ENCODE data around the gene PPM1L.

GRCh38 chr3:160977773-160978172, 221.7 kb downstream of the PPM1L start:
- TF ChIP-seq CTCF (IDR thresholded peaks at IDR 0.05; ENCODE audit: low read length) (no peak), EZH2phosphoT487 (IDR thresholded peaks at IDR 0.05; ENCODE audit: low read length) (no peak), EZH2 (optimal IDR thresholded peaks at IDR 0.05; ENCODE audit: low read depth, low read length) (no peak)
